Measurements from ENCODE around the gene PHF19.

PHF19 gene

DNA sequence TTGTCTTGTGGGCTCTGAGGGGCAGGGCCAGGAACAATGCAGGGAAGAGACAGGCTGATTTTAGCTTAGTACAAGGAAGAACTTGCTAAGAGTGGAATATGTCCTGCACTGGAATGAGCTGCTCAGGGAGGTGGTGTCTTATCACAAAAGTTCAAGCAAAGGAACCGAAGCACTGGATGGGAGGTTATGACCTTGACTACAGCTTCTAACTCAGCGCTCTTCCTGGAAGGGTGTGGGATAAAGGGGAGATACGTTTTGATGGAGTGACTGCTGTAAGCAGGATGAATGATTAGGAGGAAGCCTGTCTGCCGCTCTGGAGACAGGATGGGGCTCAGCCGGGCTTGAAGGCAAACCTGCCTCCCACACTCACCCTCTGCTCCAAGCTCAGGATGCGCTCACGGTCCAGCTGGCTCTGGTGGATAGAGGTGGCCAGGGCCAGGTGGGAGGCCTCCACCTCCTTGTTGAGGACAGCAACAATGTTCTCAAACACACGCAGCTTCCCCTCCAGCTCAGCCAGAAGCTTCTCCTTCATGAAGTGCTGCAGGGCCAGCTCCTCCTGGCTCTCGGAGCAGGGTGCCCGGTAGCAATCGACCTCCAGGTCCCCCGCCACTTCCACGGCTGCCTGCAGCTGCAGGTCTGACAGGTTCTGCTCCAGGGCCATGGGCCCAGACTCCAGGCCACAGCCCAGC is 36.1 kb upstream of the PHF19 start:
- DNase-seq: no peak

DNA sequence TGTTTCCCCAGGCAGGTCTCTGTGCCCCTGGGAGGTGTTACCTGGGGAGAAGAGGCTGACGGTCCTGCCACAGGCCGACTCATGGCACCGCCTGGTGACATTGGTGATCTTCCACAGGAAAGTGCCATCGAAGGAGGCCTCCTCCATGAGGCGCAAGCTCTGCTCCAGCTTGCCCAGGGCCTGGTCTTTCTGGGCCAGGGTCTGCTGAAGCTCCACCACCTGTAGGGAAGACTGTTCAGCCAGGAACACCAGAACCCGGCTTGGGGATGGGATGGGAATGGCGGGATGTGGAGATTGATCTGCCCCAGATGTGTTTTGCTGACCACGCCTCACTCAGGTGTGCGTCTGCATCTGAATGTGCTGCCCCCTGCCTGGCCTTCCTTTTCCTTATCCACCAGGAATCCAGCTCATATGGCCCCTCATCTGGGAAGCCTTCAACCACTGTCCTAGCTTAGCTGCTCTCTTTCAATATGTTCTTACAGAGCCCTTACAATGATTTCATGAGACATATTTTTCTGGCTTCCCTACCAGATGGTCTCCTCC is 34.4 kb upstream of the PHF19 start:
- no peak for DNase-seq

DNA sequence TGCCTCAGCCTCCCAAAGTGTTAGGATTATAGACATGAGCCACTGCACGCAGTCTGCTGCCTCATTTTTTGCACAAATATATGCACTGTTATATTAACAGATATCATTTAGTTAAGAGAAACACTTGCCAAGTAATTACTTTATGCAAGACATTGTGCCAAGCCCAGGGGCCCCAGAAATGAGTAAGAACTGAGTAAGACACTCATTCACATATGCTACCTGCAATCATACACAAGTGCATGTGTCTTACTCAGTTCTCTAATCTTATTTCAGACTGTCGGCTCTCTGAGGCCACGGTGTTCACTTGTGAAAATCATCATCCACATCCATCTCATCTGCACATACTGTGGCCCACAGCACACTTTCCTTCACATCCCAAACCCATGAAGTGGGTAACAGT is 33.7 kb upstream of the PHF19 start:
- DNase-seq: no peak

DNA sequence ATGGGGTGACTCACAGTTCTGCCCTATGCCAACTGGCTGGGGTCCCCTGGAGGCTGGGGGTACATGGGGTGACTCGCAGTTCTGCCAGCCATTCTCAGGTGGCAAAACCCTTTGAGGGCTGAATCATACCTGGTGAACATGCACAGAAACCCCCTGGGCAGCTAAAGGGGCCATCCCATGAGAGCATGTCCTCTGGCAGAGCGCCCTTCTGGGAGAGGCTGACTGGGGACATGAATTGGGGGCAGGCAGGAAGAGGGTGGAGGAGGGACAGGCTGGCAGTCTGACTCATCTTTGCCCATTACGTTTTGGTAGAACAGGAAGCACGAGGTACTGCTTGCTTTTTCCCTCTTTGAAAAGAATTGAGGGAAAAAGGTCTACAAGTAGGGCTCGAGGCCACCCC is 32.9 kb upstream of the PHF19 start:
- no peak for DNase-seq

DNA sequence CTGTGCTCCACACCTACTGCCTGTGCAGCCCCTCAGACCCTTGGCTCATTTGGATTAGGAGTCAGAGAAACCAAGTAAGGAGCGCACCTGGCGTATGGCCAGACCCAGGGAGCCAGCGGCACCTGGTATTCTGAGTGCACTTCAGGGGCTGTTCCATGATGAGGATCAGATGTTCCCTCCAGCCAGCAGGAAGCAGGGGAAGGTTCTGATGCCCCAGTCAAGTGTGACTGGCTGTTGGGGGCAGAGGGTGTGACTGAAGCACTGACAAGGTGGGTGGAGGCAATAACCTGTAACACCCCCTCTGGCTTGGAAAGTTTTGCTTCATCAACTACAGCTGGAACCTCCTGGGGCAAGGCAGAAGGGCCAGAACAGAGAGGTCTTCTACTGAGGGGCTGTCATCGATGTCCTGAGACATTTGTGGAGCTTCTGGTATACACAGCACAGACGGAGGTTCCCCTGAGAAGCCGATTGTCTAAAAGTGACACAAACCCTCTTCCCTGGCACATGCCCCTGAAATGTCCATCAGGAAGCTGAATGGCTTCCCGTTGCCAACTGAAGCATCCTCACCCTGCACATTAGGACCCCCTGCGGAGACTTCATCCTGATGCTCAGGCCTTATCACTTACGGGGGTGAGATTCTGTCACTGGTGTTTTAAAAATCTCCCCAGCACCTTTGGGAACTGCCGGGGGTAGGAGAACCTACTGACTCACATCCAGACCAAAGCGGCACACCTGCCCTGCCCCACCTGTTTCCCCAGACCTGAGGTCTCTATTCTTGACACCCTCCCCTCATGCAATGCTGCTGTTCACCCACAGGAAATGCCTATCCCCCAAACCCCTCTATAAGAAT is 28.6 kb upstream of the PHF19 start:
- no peak for DNase-seq

DNA sequence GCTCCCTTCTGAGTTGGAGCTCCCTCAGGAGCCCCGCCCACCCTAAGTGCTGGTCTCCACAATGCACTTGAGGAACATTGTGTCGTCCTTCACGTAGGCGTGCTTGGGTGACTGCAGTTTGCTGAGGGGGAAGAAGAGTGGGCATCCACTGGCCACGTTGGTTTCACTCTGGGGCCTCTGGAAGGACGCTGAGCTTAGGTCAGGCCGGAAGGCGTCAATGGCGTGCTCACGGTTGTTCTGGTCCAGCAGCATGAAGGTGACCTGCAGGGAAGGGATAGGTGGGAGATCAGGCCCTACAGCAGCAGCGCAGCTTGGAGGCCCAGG is 28.0 kb upstream of the PHF19 start:
- no peak for DNase-seq

DNA sequence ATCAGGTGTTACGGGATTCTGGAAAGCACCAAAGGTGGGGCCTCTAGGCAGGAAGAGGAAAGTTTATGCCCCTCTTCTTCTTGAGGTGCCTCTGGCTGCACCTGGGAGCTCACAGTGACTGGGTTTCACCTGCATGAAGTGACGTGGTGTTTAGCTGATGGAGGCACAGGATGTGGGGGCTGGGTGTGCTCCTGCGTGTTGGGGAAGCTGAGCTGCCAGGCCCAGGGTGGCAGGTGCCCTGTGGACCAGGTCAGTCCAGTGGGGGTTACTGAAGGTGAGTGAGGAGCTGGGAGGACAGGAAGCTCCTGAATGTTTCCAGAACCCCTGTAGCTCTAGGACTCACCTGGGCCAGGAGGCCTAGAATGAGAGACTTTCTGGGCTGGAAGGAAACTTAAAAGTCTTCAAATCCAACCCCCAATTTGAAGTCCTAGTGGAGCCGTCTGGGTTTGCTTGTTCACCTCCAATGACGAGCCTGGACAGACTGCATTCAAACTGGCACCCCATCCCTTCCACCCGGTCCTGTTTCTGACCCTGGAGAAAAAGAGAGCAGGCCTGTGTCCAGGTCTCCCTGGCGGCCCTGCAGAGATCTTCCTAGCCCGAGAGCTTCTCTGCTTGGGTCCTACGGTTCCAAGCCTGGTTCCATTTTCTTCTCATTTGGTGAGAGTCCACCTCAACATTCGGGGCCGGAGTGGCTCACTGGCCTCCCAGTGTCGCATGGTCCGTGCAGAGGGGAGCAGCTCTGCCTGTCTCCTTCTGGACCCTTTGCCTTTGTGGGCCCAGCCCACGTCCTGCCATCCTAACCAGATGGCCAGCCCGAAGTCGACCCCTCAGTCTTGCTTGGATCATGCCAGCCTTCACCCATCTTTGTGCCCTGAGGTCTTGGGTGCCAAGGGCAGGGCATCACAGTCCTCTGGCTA is 27.3 kb upstream of the PHF19 start:
- DNase-seq: no peak

DNA sequence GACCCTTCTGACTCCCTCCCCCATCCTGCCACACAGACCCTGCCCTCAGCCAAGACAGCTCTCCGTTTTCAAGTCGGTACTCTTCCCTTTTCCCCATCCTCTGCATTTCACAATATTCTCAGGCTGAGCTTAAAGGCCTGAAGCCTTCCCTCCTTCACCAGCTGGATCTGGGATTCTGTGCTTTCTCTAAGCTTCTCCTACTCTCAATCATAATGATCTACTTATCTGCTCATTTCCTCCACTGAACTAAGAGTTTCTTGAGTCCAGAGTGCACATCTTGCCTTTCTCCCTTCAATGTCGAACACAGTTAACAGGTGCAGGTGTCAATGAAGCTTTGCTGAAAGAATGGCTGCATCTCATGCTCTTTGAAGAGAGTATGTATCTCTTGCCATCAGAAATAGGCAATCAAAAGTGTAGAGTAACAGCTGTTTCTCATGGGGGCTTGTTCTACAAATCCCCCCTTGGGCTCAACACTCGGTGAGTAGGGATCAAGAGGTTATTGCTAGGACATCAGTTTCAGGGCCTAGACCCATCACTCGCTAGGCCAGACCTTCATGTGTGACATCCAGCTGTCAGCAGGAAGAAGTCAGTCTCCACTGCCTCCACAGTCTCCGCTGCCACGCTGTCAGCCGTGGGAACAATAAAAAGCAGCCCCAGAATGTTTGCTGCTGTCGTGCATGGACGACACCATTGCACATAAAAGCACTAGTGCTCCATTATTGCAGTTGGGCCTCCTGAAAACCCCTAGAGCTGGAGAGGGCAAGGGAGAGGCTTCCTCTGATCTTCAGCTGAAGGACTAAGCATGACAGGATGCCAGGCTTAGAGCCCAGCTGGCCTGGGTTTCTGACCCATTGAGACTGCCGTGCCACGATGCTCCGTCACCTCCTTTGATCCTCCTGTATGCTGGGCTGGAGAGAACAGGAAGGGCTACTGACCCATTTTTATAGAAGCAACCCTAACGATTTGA is 25.9 kb upstream of the PHF19 start:
- no peak for DNase-seq

DNA sequence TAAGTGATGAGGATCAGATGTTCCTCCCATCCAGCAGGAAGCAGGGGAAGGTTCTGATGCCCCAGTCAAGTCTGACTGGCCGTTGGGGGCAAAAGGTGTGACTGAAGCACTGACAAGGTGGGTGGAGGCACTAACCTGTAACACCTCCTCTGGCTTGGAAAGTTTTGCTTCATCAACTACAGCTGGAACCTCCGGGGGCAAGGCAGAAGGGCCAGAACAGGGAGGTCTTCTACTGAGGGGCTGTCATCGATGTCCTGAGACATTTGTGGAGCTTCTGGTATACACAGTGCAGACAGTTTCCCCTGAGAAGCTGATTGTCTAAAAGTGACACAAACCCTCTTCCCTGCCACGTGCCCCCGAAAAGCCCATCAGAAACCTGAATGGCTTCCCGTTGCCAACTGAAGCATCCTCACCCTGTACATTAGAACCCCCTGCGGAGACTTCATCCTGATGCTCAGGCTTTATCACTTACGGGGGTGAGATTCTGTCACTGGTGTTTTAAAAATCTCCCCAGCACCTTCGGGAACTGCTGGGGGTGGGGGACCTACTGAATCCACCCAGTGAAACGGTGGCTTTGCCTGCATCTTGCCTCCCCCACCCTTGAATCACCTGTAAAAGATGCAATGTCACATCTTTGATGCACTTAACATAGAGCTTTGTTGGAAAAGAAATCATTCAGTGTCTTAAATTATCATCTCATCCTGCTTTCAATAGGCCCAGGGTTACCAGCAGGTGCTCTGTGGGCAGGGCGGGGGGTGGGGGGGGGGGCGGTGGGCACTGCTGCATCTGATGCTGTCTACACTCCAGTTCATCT is 25.0 kb upstream of the PHF19 start:
- no peak for DNase-seq

DNA sequence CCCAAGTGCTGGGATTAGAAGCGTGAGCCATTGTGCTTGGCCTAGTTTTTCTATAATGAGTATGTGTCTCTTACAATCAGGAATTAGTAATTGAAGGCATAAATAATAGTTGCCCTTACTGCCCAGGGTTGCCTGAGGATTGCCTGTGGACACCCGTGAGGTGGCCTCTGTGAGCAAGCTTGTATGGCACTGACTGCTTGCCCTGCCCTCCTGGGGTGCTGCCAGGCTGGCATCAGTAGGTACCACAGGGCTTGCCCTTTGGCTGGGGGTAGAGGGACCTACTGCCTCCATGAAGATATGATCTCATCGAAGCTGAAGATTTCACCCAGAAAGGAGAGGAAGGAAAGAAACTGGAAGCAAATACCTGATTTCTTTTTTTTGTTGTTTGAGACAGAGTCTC is 23.8 kb upstream of the PHF19 start:
- no peak for DNase-seq

DNA sequence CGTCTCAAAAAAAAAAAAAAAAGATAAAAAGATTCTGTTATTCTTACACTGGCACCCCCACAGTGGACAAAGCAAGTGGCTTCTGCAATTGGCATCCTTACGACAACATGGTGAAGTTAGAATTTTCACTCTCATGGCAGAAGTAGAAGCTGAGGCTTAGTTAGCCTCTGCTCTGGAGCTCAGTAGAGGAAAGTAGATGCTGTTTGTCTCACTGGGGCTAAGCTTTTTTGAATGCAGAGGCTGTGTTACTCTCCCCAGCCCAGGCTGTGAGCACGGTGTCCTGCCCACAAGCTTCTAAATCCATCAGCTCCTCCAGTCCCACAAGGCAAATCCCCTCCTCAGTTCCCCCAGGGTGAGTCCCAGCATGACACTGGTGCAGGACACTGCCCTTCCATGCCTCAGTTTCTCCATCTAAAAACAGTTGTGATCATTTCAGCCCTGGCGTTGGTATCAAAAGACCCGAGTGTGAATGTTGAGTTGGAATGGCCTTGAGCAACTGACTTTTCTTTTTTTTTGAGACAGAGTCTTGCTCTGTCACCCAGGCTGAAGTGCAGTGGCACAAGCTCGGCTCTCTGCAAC is 22.6 kb upstream of the PHF19 start:
- no peak for DNase-seq

DNA sequence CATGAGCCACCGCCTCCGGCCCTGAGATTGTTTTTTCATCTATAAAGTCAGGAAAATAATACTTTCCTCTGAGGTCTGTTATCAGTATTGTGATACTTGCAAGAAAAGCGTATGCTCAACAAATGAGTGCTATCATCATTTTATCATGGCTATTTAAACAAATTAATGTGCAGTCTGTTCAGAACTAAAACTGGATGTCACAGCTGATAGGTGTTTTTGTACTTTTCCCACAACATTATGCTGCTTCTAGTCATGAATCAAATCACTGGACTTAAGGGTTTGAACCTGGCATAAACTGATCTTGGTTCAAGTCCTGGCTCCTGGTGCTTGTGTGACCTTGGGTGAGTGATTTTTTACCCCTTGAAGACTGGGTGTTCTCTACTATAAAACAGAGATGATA is 21.4 kb upstream of the PHF19 start:
- no peak for DNase-seq

DNA sequence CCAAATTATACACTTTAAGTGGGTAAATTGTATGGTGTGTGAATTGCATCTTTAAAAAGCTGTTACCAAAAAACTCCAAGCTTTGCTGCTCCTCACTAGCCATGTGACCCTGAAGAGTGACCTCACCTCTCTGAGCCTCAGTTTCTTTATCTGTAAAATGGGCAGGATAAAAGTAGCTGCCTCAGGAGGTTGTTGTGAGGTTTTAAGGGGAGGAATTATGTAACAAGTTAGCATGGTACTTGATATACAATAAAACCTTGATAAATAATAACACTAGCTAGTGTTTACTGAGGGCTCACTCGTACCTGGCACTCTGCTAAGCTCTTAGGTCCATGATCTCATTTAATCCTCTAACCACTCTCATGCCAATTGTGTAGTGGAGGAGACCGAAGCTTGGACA is 19.0 kb upstream of the PHF19 start:
- no peak for DNase-seq

DNA sequence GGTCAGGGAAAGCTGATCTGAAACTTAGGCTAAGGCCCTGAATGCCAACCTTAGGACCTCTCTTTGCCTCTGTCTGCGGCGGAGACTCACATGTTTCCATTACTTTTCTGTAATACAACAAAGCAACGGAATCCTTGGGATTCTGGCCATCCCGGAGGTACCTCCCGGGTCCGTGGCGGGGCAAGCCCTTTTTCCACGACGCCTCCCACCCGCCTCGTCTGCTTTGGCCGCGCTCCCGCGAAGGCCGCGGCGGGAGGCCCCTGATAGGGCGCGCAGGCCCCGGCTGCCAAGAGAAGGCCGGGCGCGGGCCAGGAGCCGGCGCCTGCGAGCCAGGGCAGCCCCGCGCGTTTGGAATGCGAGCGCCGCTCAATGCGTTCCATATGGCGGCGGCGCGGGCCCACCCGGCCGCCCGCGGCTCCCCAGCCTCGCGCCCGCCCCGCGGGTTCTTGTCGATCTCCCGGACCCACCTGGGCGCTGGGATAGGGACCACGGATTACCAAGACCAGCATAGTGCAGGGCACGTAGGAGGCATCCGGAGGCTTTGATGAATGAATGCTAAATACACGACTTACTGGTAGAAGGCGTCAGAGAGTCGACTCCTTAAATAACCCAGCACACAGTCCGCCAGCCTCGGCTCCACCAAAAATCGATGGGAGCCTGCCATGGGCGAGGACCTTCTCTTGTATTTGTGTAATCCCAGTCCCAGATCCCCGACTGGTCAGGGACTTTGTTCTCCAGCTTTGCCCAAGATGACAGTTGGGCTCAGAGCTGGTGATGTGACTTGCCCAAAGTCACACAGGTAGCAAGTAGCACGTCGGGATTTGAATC is 17.5 kb upstream of the PHF19 start:
- DNase-seq: no peak

DNA sequence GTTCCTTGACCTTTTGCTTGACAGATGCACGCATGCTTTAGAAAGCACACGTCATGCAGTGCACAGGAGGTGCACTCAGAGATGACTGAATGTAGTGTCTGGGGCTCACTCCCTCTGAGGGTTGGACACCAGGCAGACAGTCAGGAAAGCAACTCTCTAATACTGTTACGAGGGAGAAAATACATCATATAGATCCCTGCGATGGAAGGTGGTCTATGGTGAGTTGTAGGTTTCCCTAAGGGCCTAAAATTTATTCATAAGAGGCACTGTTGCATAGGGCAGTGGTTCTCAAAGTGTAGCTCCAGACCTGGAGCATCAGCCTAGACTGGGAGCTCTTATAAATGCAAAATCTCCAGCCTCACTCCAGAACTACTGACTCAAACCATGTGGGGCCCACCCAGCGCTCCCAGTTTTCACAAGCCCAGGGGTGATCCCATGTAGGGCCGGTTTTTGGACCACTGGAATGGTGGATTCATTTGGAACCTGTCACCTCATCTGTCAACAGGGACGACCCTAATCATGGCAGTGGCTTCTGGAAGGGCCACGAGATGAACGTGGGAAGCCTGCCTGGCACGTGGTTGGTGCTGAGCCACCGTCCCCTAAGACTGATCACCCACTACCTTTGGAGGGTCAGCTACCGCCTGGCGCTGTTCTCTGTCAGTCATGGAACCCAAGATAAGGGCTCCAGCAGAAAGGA is 16.8 kb upstream of the PHF19 start:
- DNase-seq: no peak

DNA sequence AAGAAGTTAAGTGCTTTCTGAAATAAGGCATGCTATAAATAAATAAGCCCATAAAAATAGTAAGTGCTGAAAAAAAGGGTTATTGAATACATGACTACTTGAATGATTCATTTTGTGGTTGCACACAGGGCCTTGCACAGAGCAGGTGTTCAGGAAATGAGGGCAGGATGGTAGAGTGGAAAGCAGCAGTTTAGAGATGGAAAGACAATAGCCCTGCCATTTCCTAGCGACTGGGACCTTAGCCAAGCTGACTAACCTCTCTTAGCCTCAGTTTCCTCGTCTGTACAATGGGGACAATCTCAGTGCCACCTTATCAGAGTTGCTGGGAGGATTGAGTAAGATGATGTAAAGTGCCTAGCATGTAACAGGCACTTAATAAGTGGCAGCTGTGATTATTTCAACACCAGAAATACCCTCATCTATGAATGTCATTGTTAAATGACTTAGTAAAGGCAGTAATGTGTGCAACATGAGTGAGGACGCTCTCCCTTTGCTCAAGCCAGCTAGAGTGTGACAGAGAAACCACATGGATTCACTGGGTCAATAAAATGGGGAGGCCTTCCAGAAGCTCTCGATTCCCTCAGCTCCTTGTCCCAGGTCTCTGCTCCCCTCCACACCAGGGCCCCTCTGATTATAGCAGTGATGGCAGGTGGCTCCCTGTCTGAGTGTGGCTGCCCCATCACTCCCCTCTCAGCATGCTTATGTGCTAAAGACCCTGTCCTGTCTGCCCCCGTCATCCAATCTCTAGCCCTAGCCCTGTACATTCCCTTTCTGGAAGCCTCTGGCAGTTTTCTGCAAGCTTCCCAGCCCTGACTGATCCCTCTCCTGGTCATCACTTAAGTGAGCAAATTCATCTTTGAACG is 16.0 kb upstream of the PHF19 start:
- DNase-seq: no peak

DNA sequence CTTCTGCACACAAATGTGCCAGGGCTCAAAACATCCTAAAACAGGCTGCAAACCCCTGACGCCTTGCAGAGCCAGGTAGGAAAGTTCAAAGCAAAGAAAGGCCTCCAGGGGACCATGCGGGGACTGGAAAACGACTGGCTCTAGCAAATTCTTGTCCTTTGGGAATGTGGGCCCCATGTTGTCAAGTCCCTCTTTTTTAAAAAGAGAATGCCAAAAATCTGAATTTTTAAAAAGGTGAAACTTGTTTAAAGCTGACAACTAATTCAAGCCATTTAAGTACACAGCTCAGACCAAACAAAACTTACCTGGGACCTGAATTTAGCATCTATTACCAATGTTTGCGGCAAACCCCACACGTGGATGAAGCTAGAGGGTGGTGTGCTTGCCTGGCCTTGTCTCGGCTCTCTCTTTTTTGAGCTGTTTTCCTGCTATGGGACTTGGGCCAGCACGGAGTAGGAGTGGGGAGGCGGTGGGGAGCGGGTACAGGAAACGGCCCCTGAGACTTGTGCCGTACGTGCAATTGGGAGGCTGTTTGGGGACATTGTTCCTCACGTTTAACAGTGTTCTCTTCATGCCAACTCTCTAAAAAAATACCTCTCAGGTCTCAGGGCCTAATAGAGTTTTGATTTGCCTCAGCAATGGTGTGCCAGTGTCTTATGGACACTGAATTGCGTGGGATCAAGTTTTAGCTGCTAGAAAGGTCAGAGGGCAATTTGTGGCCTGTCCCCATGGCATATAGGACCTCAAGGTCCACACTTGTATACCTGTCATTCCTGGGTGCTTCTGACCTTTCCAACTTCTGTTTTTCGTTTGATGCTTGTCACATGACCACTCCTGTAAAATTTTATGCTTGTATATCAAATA is 15.1 kb upstream of the PHF19 start:
- DNase-seq: no peak
